Measurements from ENCODE around the gene KRT82.

KRT82 gene

GRCh38 chr12:52370926-52371608, 35.1 kb downstream of the KRT82 start:
- Histone ChIP-seq H3K9ac (ENCODE audit: low read length) (no peak overlapping the region), H2BK5ac (ENCODE audit: low read depth, low read length, poor library complexity) (no peak overlapping the region), H3K4ac (ENCODE audit: low read depth, low read length) (no peak overlapping the region), H3K4me1 (ENCODE audit: control insufficient read depth in 1 of 2, insufficient read depth in 2 of 2, low read length in 2 of 2) (no peaks in the 10 kb centered on the region), H3K79me1 (ENCODE audit: low read length) (no peaks in the 10 kb centered on the region), H4K91ac (ENCODE audit: low read depth, low read length) (no peak overlapping the region), H2BK12ac (ENCODE audit: low read length) (no peak overlapping the region), H3K4me2 (ENCODE audit: low read length) (no peak overlapping the region), H3K27ac (ENCODE audit: low read depth, low read length) (no peak overlapping the region), H4K12ac (ENCODE audit: low read depth, low read length) (no peak overlapping the region), H2AFZ (ENCODE audit: insufficient read depth, low read length, poor library complexity) (no peak overlapping the region), H3K36me3 (ENCODE audit: control insufficient read depth in 1 of 2, insufficient read depth in 2 of 2, low read length in 2 of 2) (no peaks in the 10 kb centered on the region), H3K27me3 (ENCODE audit: insufficient read depth, low read length) (no peaks in the 10 kb centered on the region), H3K79me2 (ENCODE audit: control insufficient read depth, insufficient read depth, low read length, poor library complexity) (no peaks in the 10 kb centered on the region), H2BK120ac (ENCODE audit: insufficient read depth, low read length, poor library complexity) (no peak overlapping the region), H3K18ac (ENCODE audit: low read length) (no peak overlapping the region), H3K14ac (ENCODE audit: low read length) (no peak overlapping the region), H3K4me3 (ENCODE audit: low read depth, low read length) (no peak overlapping the region), H3K23ac (ENCODE audit: low read length) (no peak overlapping the region), H2AK5ac (ENCODE audit: low read length) (no peak overlapping the region), H3K9me3 (ENCODE audit: insufficient read depth, low read depth, low read length) (peaks cover 2% of the 10 kb centered on the region), H4K8ac (ENCODE audit: low read depth, low read length) (no peak overlapping the region)
- DNase-seq, result no peak
- no CpG with 5 or more reads among the region's 12 CpGs for WGBS (ENCODE audit: extremely low coverage, insufficient coverage, insufficient read length)

- WGBS (ENCODE audit: extremely low coverage, insufficient coverage, insufficient read length), result no CpG with 5 or more reads among the region's 6 CpGs
- no peaks in the 10 kb centered on the region for H3K27me3 ChIP-seq (ENCODE audit: insufficient read depth, low read length)
These were observed 36.3 kb downstream of the KRT82 start for GRCh38 chr12:52369809-52370208.

GRCh38 chr12:52369211-52369610, 36.9 kb downstream of the KRT82 start:
- no peak for DNase-seq
- H3K4me3 ChIP-seq (ENCODE audit: low read depth, low read length), result no peak overlapping the region
- no peak overlapping the region for H3K27ac ChIP-seq (ENCODE audit: low read depth, low read length)
- no CpG with 5 or more reads among the region's 3 CpGs for whole genome bisulfite sequencing (ENCODE audit: extremely low coverage, insufficient coverage, insufficient read length)
- no peak overlapping the region for H3K4ac ChIP-seq (ENCODE audit: low read depth, low read length)
- H3K9me3 ChIP-seq (ENCODE audit: insufficient read depth, low read depth, low read length), result peaks cover 2% of the 10 kb centered on the region
- no peak overlapping the region for H4K8ac ChIP-seq (ENCODE audit: low read depth, low read length)
- no peak overlapping the region for H2AFZ ChIP-seq (ENCODE audit: insufficient read depth, low read length, poor library complexity)
- H4K91ac ChIP-seq (ENCODE audit: low read depth, low read length), result no peak overlapping the region
- no peak overlapping the region for H3K9ac ChIP-seq (ENCODE audit: low read length)
- H2BK120ac ChIP-seq (ENCODE audit: insufficient read depth, low read length, poor library complexity), result no peak overlapping the region
- no peak overlapping the region for H2AK5ac ChIP-seq (ENCODE audit: low read length)
- H3K79me1 ChIP-seq (ENCODE audit: low read length), result no peaks in the 10 kb centered on the region
- H3K4me2 ChIP-seq (ENCODE audit: low read length), result no peak overlapping the region
- no peak overlapping the region for H2BK5ac ChIP-seq (ENCODE audit: low read depth, low read length, poor library complexity)
- no peaks in the 10 kb centered on the region for H3K79me2 ChIP-seq (ENCODE audit: control insufficient read depth, insufficient read depth, low read length, poor library complexity)
- H3K27me3 ChIP-seq (ENCODE audit: insufficient read depth, low read length), result no peaks in the 10 kb centered on the region
- no peaks in the 10 kb centered on the region for H3K4me1 ChIP-seq (ENCODE audit: control insufficient read depth in 1 of 2, insufficient read depth in 2 of 2, low read length in 2 of 2)
- H3K36me3 ChIP-seq (ENCODE audit: control insufficient read depth in 1 of 2, insufficient read depth in 2 of 2, low read length in 2 of 2), result no peaks in the 10 kb centered on the region
- no peak overlapping the region for H3K14ac ChIP-seq (ENCODE audit: low read length)
- no peak overlapping the region for H3K18ac ChIP-seq (ENCODE audit: low read length)
- H4K12ac ChIP-seq (ENCODE audit: low read depth, low read length), result no peak overlapping the region
- no peak overlapping the region for H2BK12ac ChIP-seq (ENCODE audit: low read length)
- no peak overlapping the region for H3K23ac ChIP-seq (ENCODE audit: low read length)

More at GRCh38 chr12:52369809-52370208, 36.3 kb downstream of the KRT82 start:
- Histone ChIP-seq H4K91ac (ENCODE audit: low read depth, low read length) (no peak overlapping the region), H2BK120ac (ENCODE audit: insufficient read depth, low read length, poor library complexity) (no peak overlapping the region), H3K36me3 (ENCODE audit: control insufficient read depth in 1 of 2, insufficient read depth in 2 of 2, low read length in 2 of 2) (no peaks in the 10 kb centered on the region), H3K23ac (ENCODE audit: low read length) (no peak overlapping the region), H3K4me3 (ENCODE audit: low read depth, low read length) (no peak overlapping the region), H3K4me1 (ENCODE audit: control insufficient read depth in 1 of 2, insufficient read depth in 2 of 2, low read length in 2 of 2) (no peaks in the 10 kb centered on the region), H3K4ac (ENCODE audit: low read depth, low read length) (no peak overlapping the region), H4K12ac (ENCODE audit: low read depth, low read length) (no peak overlapping the region), H2BK5ac (ENCODE audit: low read depth, low read length, poor library complexity) (no peak overlapping the region), H3K4me2 (ENCODE audit: low read length) (no peak overlapping the region), H3K9ac (ENCODE audit: low read length) (no peak overlapping the region), H3K27ac (ENCODE audit: low read depth, low read length) (no peak overlapping the region), H3K9me3 (ENCODE audit: insufficient read depth, low read depth, low read length) (peaks cover 2% of the 10 kb centered on the region), H3K14ac (ENCODE audit: low read length) (no peak overlapping the region), H4K8ac (ENCODE audit: low read depth, low read length) (no peak overlapping the region), H2AFZ (ENCODE audit: insufficient read depth, low read length, poor library complexity) (no peak overlapping the region), H2BK12ac (ENCODE audit: low read length) (no peak overlapping the region), H3K18ac (ENCODE audit: low read length) (no peak overlapping the region), H2AK5ac (ENCODE audit: low read length) (no peak overlapping the region), H3K79me1 (ENCODE audit: low read length) (no peaks in the 10 kb centered on the region), H3K79me2 (ENCODE audit: control insufficient read depth, insufficient read depth, low read length, poor library complexity) (no peaks in the 10 kb centered on the region)
- DNase-seq, result no peak

GRCh38 chr12:52368508-52368907, 37.6 kb downstream of the KRT82 start:
- H3K4ac ChIP-seq (ENCODE audit: low read depth, low read length), result no peak overlapping the region
- no peak overlapping the region for H4K91ac ChIP-seq (ENCODE audit: low read depth, low read length)
- no peak overlapping the region for H4K8ac ChIP-seq (ENCODE audit: low read depth, low read length)
- WGBS (ENCODE audit: extremely low coverage, insufficient coverage, insufficient read length), result no CpG with 5 or more reads among the region's 3 CpGs
- no peak overlapping the region for H2BK5ac ChIP-seq (ENCODE audit: low read depth, low read length, poor library complexity)
- no peak for DNase-seq
- peaks cover 2% of the 10 kb centered on the region for H3K9me3 ChIP-seq (ENCODE audit: insufficient read depth, low read depth, low read length)
- no peaks in the 10 kb centered on the region for H3K4me1 ChIP-seq (ENCODE audit: control insufficient read depth in 1 of 2, insufficient read depth in 2 of 2, low read length in 2 of 2)
- H3K18ac ChIP-seq (ENCODE audit: low read length), result no peak overlapping the region
- no peak overlapping the region for H3K14ac ChIP-seq (ENCODE audit: low read length)
- H3K4me2 ChIP-seq (ENCODE audit: low read length), result no peak overlapping the region
- no peak overlapping the region for H2AFZ ChIP-seq (ENCODE audit: insufficient read depth, low read length, poor library complexity)
- no peaks in the 10 kb centered on the region for H3K79me2 ChIP-seq (ENCODE audit: control insufficient read depth, insufficient read depth, low read length, poor library complexity)
- no peak overlapping the region for H2BK12ac ChIP-seq (ENCODE audit: low read length)
- no peak overlapping the region for H3K9ac ChIP-seq (ENCODE audit: low read length)
- H3K27me3 ChIP-seq (ENCODE audit: insufficient read depth, low read length), result no peaks in the 10 kb centered on the region
- H3K4me3 ChIP-seq (ENCODE audit: low read depth, low read length), result no peak overlapping the region
- H4K12ac ChIP-seq (ENCODE audit: low read depth, low read length), result no peak overlapping the region
- H3K79me1 ChIP-seq (ENCODE audit: low read length), result no peaks in the 10 kb centered on the region
- no peak overlapping the region for H3K23ac ChIP-seq (ENCODE audit: low read length)
- H2AK5ac ChIP-seq (ENCODE audit: low read length), result no peak overlapping the region
- H3K27ac ChIP-seq (ENCODE audit: low read depth, low read length), result no peak overlapping the region
- no peak overlapping the region for H2BK120ac ChIP-seq (ENCODE audit: insufficient read depth, low read length, poor library complexity)
- no peaks in the 10 kb centered on the region for H3K36me3 ChIP-seq (ENCODE audit: control insufficient read depth in 1 of 2, insufficient read depth in 2 of 2, low read length in 2 of 2)

Measured in trophoblast cell (in vitro differentiated cells and primary cell).